Left hindlimb (tissue), 1 donor: ENCODE results near the gene PLAAT1.

Experiments
- DNase-seq: peaks from one replicate; pipeline ENCODE4 v3.0.0-alpha.2; 2018

Gene PLAAT1

GRCh38 chr3:193240850-193241706, at the start of gene PLAAT1:
Gene PLAAT1, plus strand, starts transcription at chr3:193241222. Its CDS starts 14,429 bp downstream, at chr3:193255651.
- peak; percentile 87 for DNase-seq

- DNase-seq: no peak
These were observed 46.7 kb upstream of the PLAAT1 start for GRCh38 chr3:193194371-193194770.

GRCh38 chr3:193196746-193197145, 44.3 kb upstream of the PLAAT1 start:
- no peak for DNase-seq

- DNase-seq: no peak
These were observed 33.4 kb upstream of the PLAAT1 start for GRCh38 chr3:193207290-193208273.

GRCh38 chr3:193210618-193211017, 30.4 kb upstream of the PLAAT1 start:
- DNase-seq: no peak

- no peak for DNase-seq
These were observed 29.8 kb upstream of the PLAAT1 start for GRCh38 chr3:193211173-193211572.

- DNase-seq: no peak
These were observed 29.0 kb upstream of the PLAAT1 start for GRCh38 chr3:193211984-193212383.

- DNase-seq: no peak
These were observed 28.2 kb upstream of the PLAAT1 start for GRCh38 chr3:193212844-193213243.

- no peak for DNase-seq
These were observed 26.6 kb upstream of the PLAAT1 start for GRCh38 chr3:193214445-193214844.

GRCh38 chr3:193225302-193226125, 15.5 kb upstream of the PLAAT1 start:
- DNase-seq: no peak

- DNase-seq: no peak
These were observed 12.8 kb upstream of the PLAAT1 start for GRCh38 chr3:193228206-193228605.

GRCh38 chr3:193229851-193230420, 11.1 kb upstream of the PLAAT1 start:
- no peak for DNase-seq

GRCh38 chr3:193230610-193231009, 10.4 kb upstream of the PLAAT1 start:
- no peak for DNase-seq

GRCh38 chr3:193231201-193231600, 9.8 kb upstream of the PLAAT1 start:
- DNase-seq: no peak

- DNase-seq: no peak
These were observed 4.4 kb upstream of the PLAAT1 start for GRCh38 chr3:193236599-193236998.

- no peak for DNase-seq
These were observed 4.0 kb upstream of the PLAAT1 start for GRCh38 chr3:193237030-193237429.

GRCh38 chr3:193240436-193240849, 579 bp upstream of the PLAAT1 start:
- DNase-seq: peak; percentile 82

GRCh38 chr3:193241716-193242115, 694 bp downstream of the PLAAT1 start:
- no peak for DNase-seq

- DNase-seq: no peak
These were observed 2.5 kb downstream of the PLAAT1 start for GRCh38 chr3:193243571-193243970.

GRCh38 chr3:193248848-193249468, 7.9 kb downstream of the PLAAT1 start:
- no peak for DNase-seq

- no peak for DNase-seq
These were observed 9.5 kb downstream of the PLAAT1 start for GRCh38 chr3:193250492-193250891.
